RWPE1 (cell line): ENCODE results near the gene DSCAM.

Source experiments
- CTCF ChIA-PET: fragments of 350-600 bp; sonication (Branson Sonifier 250); formaldehyde crosslinking; extraction: SDS; loops from one replicate; lab custom pipeline; 2021; lab: Yijun Ruan, JAX
- POLR2A ChIA-PET: fragments of 400-600 bp; formaldehyde crosslinking; extraction: SDS; loops from one replicate; lab custom pipeline; 2020; ENCODE audit warnings: antibody characterized with exemption; ENCODE audit not compliant: low non-redundant PET; lab: Yijun Ruan, JAX
- DNase-seq: peaks from one replicate; pipeline ENCODE4 v3.0.0; 2012; ENCODE audit warnings: low spot score
- H3K27ac ChIP-seq: fragments of 450-650 bp; 2 replicates; pipeline ENCODE4 v1.5.1; 2017
- CTCF ChIP-seq: fragments of 450-650 bp; conservative IDR thresholded peaks from 2 replicates; pipeline ENCODE4 v1.5.1; 2017; ENCODE audit warnings: low read depth, mild to moderate bottlenecking

Gene DSCAM

GRCh38 chr21:40832316-40832715, 14.6 kb downstream of the DSCAM start:
- ChIA-PET POLR2A (no interaction called here), CTCF (no interaction called here)
- DNase-seq: no peak
- no peak for TF ChIP-seq CTCF
- no peak overlapping the region for H3K27ac ChIP-seq

GRCh38 chr21:40830836-40831235, 16.1 kb downstream of the DSCAM start:
- no peak for DNase-seq
- ChIA-PET POLR2A (no interaction called here), CTCF (interaction anchor here (0.6 kb wide), 1 partner anchor 15 kb away, joined by 8 read pairs; no protein-coding TSS in a partner anchor)
- TF ChIP-seq CTCF: no peak
- H3K27ac ChIP-seq: no peak overlapping the region

- DNase-seq: no peak
- CTCF ChIA-PET: interaction anchor here (0.6 to 0.7 kb wide), 2 partner anchors 29 to 392 kb away, joined by 3 to 5 read pairs; no protein-coding TSS in a partner anchor
- H3K27ac ChIP-seq: no peak overlapping the region
- no peak for TF ChIP-seq CTCF
- POLR2A ChIA-PET: no interaction called here
These were observed 17.2 kb downstream of the DSCAM start for GRCh38 chr21:40829791-40830190.

- ChIA-PET CTCF (interaction anchor here (0.6 to 0.7 kb wide), 2 partner anchors 29 to 391 kb away, joined by 3 to 5 read pairs; no protein-coding TSS in a partner anchor), POLR2A (no interaction called here)
- no peak for DNase-seq
- no peak overlapping the region for H3K27ac ChIP-seq
- no peak for TF ChIP-seq CTCF
These were observed 17.6 kb downstream of the DSCAM start for GRCh38 chr21:40829308-40829707.

- ChIA-PET POLR2A (no interaction called here), CTCF (interaction anchor here (0.5 kb wide), 1 partner anchor 214 kb away, joined by 3 read pairs; no protein-coding TSS in a partner anchor)
- no peak for TF ChIP-seq CTCF
- no peak for DNase-seq
- no peak overlapping the region for H3K27ac ChIP-seq
These were observed 19.4 kb downstream of the DSCAM start for GRCh38 chr21:40827509-40827908.

- no peak overlapping the region for H3K27ac ChIP-seq
- CTCF ChIA-PET: interaction anchor here (0.5 kb wide), 1 partner anchor 226 kb away, joined by 3 read pairs; no protein-coding TSS in a partner anchor
These were observed 27.7 kb downstream of the DSCAM start for GRCh38 chr21:40819071-40819900.

More at GRCh38 chr21:40819071-40819900, 27.7 kb downstream of the DSCAM start:
- no peak for TF ChIP-seq CTCF
- POLR2A ChIA-PET: no interaction called here
- no peak for DNase-seq
